AG04449 (cell line): ENCODE results near the gene HNRNPCL1.
"Not testable (repeated sequence)": the region's sequence is repeated elsewhere in the genome, so short reads cannot be mapped to it uniquely, and the experiment has no call there.

ENCODE experiments used
- CTCF ChIA-PET: fragments of 350-600 bp; formaldehyde crosslinking; extraction: SDS; loops from one replicate; lab custom pipeline; 2021; ENCODE audit warnings: antibody characterized with exemption; lab: Yijun Ruan, JAX
- POLR2A ChIA-PET: fragments of 400-600, 350-600 bp; formaldehyde crosslinking; extraction: SDS; loops from one replicate; lab custom pipeline; 2020; ENCODE audit warnings: antibody characterized with exemption, inconsistent platforms; lab: Yijun Ruan, JAX
- DNase-seq: peaks from one replicate; pipeline ENCODE4 v3.0.0-alpha.2; 2010; ENCODE audit warnings: low read depth, low spot score
- H3K4me3 ChIP-seq: 2 replicates; pipeline ENCODE4 v1.5.1; 2011; ENCODE audit warnings: low read depth, mild to moderate bottlenecking, control low read depth, low read length
- CTCF ChIP-seq: IDR thresholded peaks from one replicate; pipeline ENCODE4 v1.5.1; 2011; ENCODE audit warnings: mild to moderate bottlenecking, moderate library complexity, low read length, control low read depth, inconsistent platforms; ENCODE audit not compliant: insufficient read depth; ENCODE audit errors: missing control alignments

The HNRNPCL1 gene

GRCh38 chr1:12848620-12849019 lies at the start of gene HNRNPCL1:
TSS of gene HNRNPCL1 (minus strand) at chr1:12848720. CDS start at chr1:12848289, 431 bp downstream.
- CTCF ChIA-PET, DNase-seq, H3K4me3 ChIP-seq, POLR2A ChIA-PET: not testable (repeated sequence)

- CTCF ChIA-PET, H3K4me3 ChIP-seq, POLR2A ChIA-PET, DNase-seq: not testable (repeated sequence)
Observed at GRCh38 chr1:12898170-12898569, 49.6 kb upstream of the HNRNPCL1 start, which contains the start of gene PRAMEF10. TSS of gene PRAMEF10 (minus strand) at chr1:12898270. CDS start at chr1:12895847, 2,423 bp downstream.

- DNase-seq, POLR2A ChIA-PET, CTCF ChIA-PET, H3K4me3 ChIP-seq: not testable (repeated sequence)
Observed at GRCh38 chr1:12886101-12886500, 37.6 kb upstream of the HNRNPCL1 start, which contains the start of gene PRAMEF4. TSS of gene PRAMEF4 (minus strand) at chr1:12886201. CDS start at chr1:12883394, 2,807 bp downstream.

GRCh38 chr1:12878453-12878852 lies 29.9 kb upstream of the HNRNPCL1 start:
- DNase-seq, H3K4me3 ChIP-seq, CTCF ChIA-PET, POLR2A ChIA-PET: not testable (repeated sequence)

GRCh38 chr1:12863131-12863880 lies 14.8 kb upstream of the HNRNPCL1 start:
- CTCF ChIA-PET, POLR2A ChIA-PET, H3K4me3 ChIP-seq, DNase-seq: not testable (repeated sequence)

- CTCF ChIA-PET, H3K4me3 ChIP-seq, POLR2A ChIA-PET: not testable (repeated sequence)
Observed at GRCh38 chr1:12856786-12857185, 8.3 kb upstream of the HNRNPCL1 start, which contains the start of gene PRAMEF2. TSS of gene PRAMEF2 (plus strand) at chr1:12857086. CDS start at chr1:12859010, 1,924 bp downstream.

GRCh38 chr1:12851779-12852178 lies 3.3 kb upstream of the HNRNPCL1 start:
- no peak for TF ChIP-seq CTCF
- H3K4me3 ChIP-seq, result no peak overlapping the region
- no peak for DNase-seq
- POLR2A ChIA-PET, result no interaction called here
- CTCF ChIA-PET, result no interaction called here

More at GRCh38 chr1:12856786-12857185, 8.3 kb upstream of the HNRNPCL1 start, which contains the start of gene PRAMEF2:
- DNase-seq, result not testable (repeated sequence)

GRCh38 chr1:12833251-12833650 lies 15.3 kb downstream of the HNRNPCL1 start:
- CTCF ChIA-PET, DNase-seq, POLR2A ChIA-PET, H3K4me3 ChIP-seq: not testable (repeated sequence)

- POLR2A ChIA-PET, CTCF ChIA-PET, H3K4me3 ChIP-seq, DNase-seq: not testable (repeated sequence)
Observed at GRCh38 chr1:12831310-12831709, 17.2 kb downstream of the HNRNPCL1 start, which contains the start of gene PRAMEF11. TSS of gene PRAMEF11 (minus strand) at chr1:12831410. CDS start at chr1:12828789, 2,621 bp downstream.

- CTCF ChIA-PET, POLR2A ChIA-PET, DNase-seq, H3K4me3 ChIP-seq: not testable (repeated sequence)
Observed at GRCh38 chr1:12819061-12819460, 29.5 kb downstream of the HNRNPCL1 start.

- TF ChIP-seq CTCF, result no peak
- ChIA-PET POLR2A (no interaction called here), CTCF (no interaction called here)
- no peak overlapping the region for H3K4me3 ChIP-seq
- no peak for DNase-seq
Observed at GRCh38 chr1:12811409-12811784, 37.1 kb downstream of the HNRNPCL1 start.
